Panc1 (cell line): Measurements from ENCODE around the gene RPUSD3.

Source experiments
- CTCF ChIP-seq: fragments of 450-650 bp; IDR thresholded peaks from 2 replicates; pipeline ENCODE4 v1.5.1; 2017; ENCODE audit warnings: mild to moderate bottlenecking
- POLR2AphosphoS5 ChIP-seq: IDR thresholded peaks from 2 replicates; pipeline ENCODE4 v1.6.1; 2012; ENCODE audit warnings: mild to moderate bottlenecking, low read depth, low read length, moderate library complexity
- REST ChIP-seq, 2 experiments: IDR thresholded peaks; 2 replicates each; pipeline ENCODE4 v1.6.1; 2011 to 2012; ENCODE audit warnings: low read depth in 2 of 2, control low read depth in 1 of 2, low read length in 1 of 2, mild to moderate bottlenecking in 1 of 2, moderate library complexity in 1 of 2; ENCODE audit not compliant: insufficient read depth in 1 of 2
- SIN3A ChIP-seq: IDR thresholded peaks from 2 replicates; pipeline ENCODE4 v1.6.1; 2012; ENCODE audit warnings: low read depth, mild to moderate bottlenecking, low read length, moderate library complexity, borderline replicate concordance; ENCODE audit not compliant: insufficient read depth
- TCF7L2 ChIP-seq: IDR thresholded peaks from 2 replicates; pipeline ENCODE4 v1.6.1; 2011; ENCODE audit warnings: mild to moderate bottlenecking, low read depth, low read length, inconsistent platforms

GRCh38 chr3:9864200-9864927 lies 20.6 kb upstream of the RPUSD3 start:
- TF ChIP-seq CTCF (no peak), POLR2AphosphoS5 (no peak), SIN3A (no peak), TCF7L2 (no peak), REST (IDR thresholded peaks at IDR 0.05; ENCODE audit: insufficient read depth in 1 of 2, low read depth in 2 of 2, low read length in 1 of 2) (no peak)
